BE2C (cell line): ENCODE measurements around the gene WDR81.
A peak's percentile ranks its signal among the peaks of the same experiment; 100 is the strongest.
"Not testable (repeated sequence)": the region's sequence is repeated elsewhere in the genome, so short reads cannot be mapped to it uniquely, and the experiment has no call there.

ENCODE experiments used
- DNase-seq: peaks from one replicate; pipeline ENCODE4 v3.0.0-alpha.2; 2020
- H3K27me3 ChIP-seq: fragments of 250-450 bp; sonication (Bioruptor Pico); 2 replicates; pipeline ENCODE4 v1.5.1; 2020; ENCODE audit warnings: mild to moderate bottlenecking
- H3K36me3 ChIP-seq: fragments of 250-450 bp; sonication (Bioruptor Pico); 2 replicates; pipeline ENCODE4 v1.5.1; 2020; ENCODE audit warnings: mild to moderate bottlenecking
- H3K4me1 ChIP-seq: fragments of 250-450 bp; sonication (Bioruptor Pico); 2 replicates; pipeline ENCODE4 v1.5.1; 2020
- H3K4me3 ChIP-seq: 2 replicates; pipeline ENCODE4 v1.5.1; 2011; ENCODE audit warnings: low read depth, low read length
- H3K9me3 ChIP-seq: fragments of 250-450 bp; sonication (Bioruptor Pico); 2 replicates; pipeline ENCODE4 v1.5.1; 2020
- CTCF ChIP-seq: IDR thresholded peaks from 2 replicates; pipeline ENCODE4 v1.5.1; 2012; ENCODE audit warnings: mild to moderate bottlenecking, low read depth, low read length

The WDR81 gene

GRCh38 chr17:1735418-1735817, 10.9 kb downstream of the WDR81 start:
- no peaks in the 10 kb centered on the region for H3K27me3 ChIP-seq
- H3K36me3 ChIP-seq = peaks cover 10% of the 10 kb centered on the region
- H3K4me3 ChIP-seq = no peak overlapping the region
- TF ChIP-seq CTCF = no peak
- H3K9me3 ChIP-seq = no peaks in the 10 kb centered on the region
- H3K4me1 ChIP-seq = peaks cover 6% of the 10 kb centered on the region
- DNase-seq = no peak

GRCh38 chr17:1735834-1736347, 11.4 kb downstream of the WDR81 start:
- Histone ChIP-seq H3K4me3 (no peak overlapping the region), H3K36me3 (peaks cover 5% of the 10 kb centered on the region), H3K4me1 (peaks cover 1% of the 10 kb centered on the region; the same call in 1 of the 2 replicates), H3K9me3 (no peaks in the 10 kb centered on the region), H3K27me3 (no peaks in the 10 kb centered on the region)
- DNase-seq = no peak
- TF ChIP-seq CTCF = no peak

GRCh38 chr17:1736348-1737281, 12.1 kb downstream of the WDR81 start:
- Histone ChIP-seq H3K4me3 (no peak overlapping the region), H3K4me1 (no peaks in the 10 kb centered on the region), H3K36me3 (no peaks in the 10 kb centered on the region; the same call in 1 of the 2 replicates), H3K9me3 (no peaks in the 10 kb centered on the region), H3K27me3 (no peaks in the 10 kb centered on the region)
- no peak for TF ChIP-seq CTCF
- DNase-seq = peak; percentile 42

- H3K9me3 ChIP-seq = no peaks in the 10 kb centered on the region
- H3K27me3 ChIP-seq = no peaks in the 10 kb centered on the region
- no peak overlapping the region for H3K4me3 ChIP-seq
- no peak for TF ChIP-seq CTCF
- no peaks in the 10 kb centered on the region; the same call in 1 of the 2 replicates for H3K36me3 ChIP-seq
- no peaks in the 10 kb centered on the region for H3K4me1 ChIP-seq
- no peak for DNase-seq
Observed at GRCh38 chr17:1737531-1738291, 13.2 kb downstream of the WDR81 start.

GRCh38 chr17:1741899-1742298, 17.4 kb downstream of the WDR81 start:
- not testable (repeated sequence) for H3K36me3 ChIP-seq, H3K9me3 ChIP-seq, H3K4me3 ChIP-seq, H3K4me1 ChIP-seq, H3K27me3 ChIP-seq, DNase-seq

GRCh38 chr17:1742371-1743087, 18.0 kb downstream of the WDR81 start, which contains the start of gene SERPINF2:
TSS of gene SERPINF2 (plus strand) at chr17:1742871. CDS start at chr17:1744996, 2,125 bp downstream.
- Histone ChIP-seq H3K27me3 (no peaks in the 10 kb centered on the region), H3K9me3 (no peaks in the 10 kb centered on the region), H3K36me3 (no peaks in the 10 kb centered on the region), H3K4me3 (no peak within 1 kb of the TSS), H3K4me1 (no peaks in the 10 kb centered on the region)
- no peak for TF ChIP-seq CTCF
- DNase-seq = no peak
